GM19324 (cell line): ENCODE measurements around the gene AGBL1.

Experiments
- ATAC-seq: cut with Tn5 transposase; IDR thresholded peaks from one replicate; pipeline ENCODE4 v1.9.1; 2021; ENCODE audit warnings: mild to moderate bottlenecking, moderate library complexity; ENCODE audit not compliant: unreplicated experiment, low FRiP score

AGBL1 gene

DNA sequence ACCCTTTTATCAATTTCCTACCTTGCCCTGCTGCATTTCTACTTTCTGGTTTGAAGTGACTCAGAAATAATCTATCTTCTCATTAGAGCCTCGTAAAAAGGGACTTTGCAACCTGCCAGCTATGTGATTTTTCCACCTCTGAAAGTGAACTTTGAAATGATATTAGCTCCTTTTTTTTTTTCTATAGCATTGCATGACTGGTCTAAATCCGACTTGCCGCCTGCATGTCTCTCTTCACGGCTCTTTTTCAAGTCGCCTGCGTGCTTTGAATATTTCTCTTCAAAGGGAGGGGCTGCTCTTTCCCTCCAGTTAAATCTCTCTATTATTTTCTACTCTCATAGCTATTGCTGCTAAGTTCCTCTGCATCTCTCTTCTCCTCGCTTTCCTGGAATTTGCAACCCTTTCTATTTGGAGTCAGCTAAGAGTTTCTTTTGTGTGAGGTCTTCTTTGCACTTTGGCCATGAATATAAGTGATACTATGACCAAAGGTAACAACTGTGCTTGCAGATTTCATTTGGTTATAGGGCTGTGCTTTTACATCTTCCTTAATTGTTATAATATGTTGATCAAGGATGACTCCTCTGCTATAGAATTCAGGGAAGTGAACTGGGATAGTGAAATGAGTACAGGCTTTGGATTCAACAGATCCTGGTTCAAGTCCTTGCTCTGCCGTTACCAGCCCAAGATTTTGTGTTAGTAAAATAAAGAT is 541.1 kb downstream of the AGBL1 start:
- no peak for ATAC-seq

DNA sequence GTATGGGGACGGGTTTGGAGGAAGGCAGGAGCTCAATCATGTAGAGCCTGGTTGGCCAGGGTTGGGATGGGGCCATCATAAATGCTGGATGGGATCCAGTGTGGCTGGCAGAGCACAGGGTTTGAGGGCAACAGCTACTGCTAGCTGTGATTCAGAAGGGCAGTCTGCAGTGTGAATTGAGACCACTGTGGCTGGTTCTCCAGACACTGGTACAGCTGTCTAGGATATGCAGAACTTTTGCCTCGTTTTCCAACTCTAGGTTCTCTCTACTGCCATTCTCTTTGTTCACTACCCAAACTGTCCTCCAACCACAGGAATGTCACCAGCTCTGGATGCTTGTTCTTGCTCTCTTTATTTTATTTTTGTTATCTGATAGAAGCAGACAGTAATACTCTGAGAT is 543.6 kb downstream of the AGBL1 start:
- ATAC-seq, result no peak

DNA sequence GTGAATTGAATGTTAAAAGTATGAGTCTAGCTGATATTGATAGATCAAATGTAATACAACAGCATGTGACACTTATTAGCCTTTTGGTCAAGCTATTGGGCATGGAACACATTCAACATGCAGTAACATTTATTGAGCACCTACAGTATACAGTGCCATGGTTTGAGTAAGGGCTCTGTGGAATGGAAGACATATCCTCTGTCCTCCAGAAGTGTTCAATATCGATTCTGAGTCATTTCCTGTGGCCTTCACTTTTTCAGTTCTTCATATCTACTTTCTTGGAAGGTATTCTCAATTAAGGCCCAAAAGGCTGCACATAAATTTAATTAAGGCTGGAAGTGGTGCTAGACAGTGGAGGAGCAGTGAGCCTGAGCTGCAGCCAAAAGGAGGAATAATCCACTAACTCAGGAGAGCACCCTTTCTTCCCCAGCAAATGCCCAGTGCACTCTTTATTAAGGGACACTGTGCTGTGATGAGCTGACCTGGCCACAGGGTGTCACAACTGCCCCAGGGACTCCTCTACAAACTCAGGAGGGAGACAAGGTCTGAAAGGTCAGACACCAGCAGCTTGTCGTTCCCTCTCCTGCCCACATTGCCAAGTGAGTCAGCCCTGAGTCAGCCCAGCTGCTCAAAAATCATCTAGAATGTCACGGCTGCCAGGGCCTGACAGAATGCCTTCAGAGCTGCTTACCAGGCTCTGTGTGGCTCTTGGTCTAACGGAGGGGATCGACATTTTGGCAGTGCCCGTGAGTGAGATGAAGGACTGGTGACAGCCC is 544.8 kb downstream of the AGBL1 start:
- ATAC-seq, result no peak

DNA sequence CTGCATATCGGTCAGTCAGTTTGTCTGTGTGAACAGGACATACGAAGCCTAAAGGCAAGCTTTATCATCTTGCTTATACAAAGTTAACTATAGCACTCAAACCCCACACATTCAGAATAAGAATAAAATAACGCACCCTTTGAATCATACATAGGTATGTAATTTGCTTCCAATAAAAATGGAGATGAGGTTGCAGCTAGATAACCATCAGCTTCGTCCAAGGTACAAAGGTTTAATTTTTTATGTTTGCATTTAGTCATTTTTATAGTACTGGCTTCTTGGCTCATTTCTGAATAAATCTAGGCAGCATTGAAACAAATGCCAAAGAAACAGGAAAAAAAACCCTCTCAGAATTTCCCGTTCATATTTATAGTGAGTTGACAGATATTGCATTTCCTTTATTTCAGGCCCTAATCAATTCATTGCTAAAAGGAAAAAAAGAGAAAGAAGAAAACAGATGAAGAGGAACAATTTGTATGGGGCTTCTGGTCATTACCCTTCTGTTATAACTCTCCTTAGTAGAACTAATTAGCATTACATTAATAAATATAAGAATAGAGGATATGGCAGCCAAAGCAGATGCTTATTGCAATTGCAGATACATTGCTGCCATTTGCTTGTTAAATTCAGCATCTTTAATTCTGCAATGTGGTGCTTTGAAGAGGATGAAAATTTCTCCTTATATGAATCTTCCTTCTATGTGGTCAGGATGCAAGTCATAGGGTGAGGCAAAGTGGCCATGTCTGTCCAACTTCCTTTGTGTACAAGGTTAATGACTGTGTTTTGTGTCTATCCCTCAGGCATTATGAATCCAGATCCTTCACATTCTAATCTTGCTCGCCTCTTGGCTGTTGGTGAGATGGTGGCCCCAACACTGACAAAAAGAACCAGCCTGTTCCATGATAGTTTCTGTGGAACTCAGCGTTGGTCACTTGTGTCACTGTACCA is 550.0 kb downstream of the AGBL1 start:
- ATAC-seq, result no peak

DNA sequence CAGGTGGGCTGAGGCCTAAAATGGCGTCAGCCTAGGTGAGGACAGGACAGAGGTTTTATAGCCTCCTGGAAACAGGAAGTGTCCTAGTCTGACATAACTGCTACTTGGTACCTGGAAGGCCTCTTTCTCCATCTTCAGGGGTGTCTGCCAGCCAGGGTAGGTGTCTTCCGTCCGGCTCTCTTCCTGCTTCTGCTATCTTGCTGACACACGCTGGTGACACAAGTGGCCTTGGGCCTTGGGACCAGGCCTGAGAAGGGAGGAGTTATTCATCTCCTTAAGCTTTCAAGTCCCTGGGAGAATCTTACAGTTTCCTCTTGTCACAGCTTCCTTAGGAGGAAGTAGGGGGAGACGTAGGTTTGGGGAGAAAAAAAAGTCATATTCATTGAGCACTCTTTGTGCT is 551.3 kb downstream of the AGBL1 start:
- ATAC-seq, result no peak

DNA sequence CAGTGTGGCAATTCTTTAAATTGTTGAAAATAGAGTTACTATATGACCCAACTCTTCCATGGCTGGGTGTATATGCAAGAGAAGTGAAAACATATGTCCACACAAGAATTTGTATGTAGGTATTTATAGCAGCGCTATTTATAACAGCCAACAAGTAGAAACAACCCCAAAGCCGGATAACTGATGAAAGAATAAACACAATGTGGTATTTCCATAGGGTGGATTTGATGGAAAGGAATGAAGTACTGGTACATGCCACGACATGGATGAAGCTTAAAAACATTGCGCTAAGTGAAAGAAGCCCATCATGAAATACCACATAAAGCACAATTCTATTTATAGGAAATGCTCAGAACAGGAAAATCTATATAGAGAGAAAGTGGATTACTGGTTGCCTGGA is 554.5 kb downstream of the AGBL1 start:
- no peak for ATAC-seq

DNA sequence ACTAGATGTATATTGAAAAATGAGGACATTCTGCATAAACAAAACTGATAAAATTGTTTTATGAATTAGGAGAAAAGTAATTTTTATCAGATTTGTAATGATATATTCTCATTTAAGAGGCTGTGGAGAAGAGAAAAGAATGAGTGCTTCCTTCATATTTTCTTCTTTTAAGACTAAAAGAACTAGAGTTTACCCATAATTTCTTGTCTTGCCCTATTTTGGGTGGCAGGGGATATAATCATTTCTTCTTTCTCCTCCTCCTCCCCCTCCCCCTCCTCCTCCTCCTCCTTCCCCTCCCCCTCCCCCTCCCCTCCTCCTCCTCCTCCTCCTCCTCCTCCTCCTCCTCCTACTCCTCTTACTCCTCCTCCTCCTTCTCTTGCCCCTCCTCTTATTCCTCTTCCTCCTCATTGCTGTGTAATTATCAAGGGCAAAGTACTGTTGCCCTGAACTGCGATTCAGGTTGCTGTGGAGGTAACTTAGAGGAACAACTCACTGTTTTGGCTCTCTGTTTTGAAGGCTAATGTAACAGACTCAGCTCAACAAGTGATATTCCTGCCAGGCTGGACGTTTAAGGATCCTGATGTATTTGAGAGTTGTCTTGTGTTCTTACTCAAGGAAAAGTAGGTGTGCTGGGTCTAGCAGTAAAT is 555.4 kb downstream of the AGBL1 start:
- no peak for ATAC-seq

DNA sequence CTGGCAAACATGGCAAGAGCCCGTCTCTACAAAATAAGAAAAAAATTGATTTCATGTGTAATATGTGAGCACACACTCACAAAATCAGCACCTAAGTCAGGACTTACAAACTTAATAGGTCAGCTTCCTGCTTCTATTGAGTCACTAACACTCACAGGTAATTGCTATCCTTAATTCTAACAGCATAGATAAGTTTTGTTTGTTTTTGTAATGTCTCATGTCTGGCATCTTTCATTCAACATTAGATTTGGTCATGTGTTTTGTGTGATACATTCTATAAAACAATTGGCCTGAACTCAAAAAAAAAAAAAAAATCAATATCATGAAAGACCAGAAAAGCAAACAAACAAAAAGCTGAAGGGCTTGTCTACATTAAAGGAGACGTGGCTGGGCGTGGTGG is 564.7 kb downstream of the AGBL1 start:
- ATAC-seq, result no peak

DNA sequence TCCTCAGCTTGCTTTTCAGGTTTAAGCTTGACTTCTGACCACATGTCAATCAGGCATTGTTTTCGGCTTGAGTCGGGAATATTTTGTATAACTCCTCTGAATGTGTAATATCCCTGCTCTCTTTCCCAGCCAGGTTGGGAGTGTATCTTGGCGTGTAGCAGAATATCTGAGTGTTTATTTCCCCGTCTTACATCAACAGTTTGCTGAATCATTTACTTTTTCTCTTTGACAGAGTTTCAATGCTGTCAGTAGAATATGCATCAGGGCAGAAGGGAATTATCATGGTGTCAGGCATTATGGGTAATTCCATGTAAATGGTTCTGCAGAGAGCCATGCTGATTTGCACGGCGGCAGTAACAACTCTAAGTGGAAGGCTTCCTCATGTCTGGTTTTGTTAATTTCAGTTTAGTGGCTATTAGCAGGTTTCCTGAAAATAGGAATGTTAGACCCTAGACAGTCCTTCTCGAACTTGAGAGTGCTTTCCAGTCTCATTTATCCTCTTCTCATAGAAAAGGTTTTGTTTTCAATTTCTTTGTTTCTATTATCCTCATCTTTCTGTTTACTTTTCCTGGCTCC is 566.3 kb downstream of the AGBL1 start:
- ATAC-seq, result no peak

DNA sequence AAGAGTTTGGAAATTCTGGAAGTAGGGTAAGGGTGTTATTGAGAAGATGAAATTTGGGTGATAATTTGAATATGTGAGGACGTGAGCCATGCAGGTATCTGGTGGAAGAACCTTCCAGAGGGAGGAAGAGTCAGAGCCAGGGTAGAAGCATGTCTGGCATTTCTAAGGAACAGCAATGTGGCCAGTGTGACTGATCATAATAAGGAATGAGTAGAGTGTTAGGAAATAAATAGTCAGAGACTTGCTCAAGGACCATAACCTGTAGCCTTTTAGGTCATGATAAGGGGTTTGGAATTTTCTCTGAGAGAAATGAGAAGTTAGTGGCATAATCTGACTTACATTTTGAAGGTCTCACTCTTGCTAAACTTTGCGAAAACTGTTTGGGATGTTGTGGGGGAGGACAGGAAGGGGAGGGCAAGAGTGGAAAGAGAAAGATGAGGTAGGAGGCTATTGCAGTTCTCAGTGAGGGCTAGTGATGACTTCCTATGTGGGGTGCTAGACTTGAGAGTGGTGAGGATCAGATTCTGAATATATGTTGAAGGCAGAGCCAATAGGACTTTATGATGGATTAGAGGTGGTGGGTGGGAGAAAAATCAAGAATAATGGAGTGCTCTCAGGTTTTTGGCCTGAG is 568.3 kb downstream of the AGBL1 start:
- ATAC-seq, result no peak

DNA sequence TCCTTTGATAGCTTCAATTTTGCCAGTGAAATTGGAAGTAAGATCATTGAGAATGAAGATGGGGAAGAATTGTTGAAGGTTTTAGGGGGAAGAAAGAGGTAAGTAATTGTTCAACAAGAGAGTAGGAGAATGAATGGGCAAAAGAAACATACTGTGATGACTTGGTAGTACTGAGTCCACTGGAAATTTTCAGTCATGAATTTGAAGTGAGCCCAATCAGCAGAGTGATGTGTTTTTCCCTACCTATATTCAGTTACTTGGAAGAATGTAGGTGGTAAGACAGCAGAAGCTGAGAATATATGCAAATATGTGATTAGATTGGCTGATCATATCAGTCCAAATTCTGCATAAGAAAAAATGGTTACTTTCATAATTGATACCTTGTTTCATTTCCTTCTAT is 569.6 kb downstream of the AGBL1 start:
- no peak for ATAC-seq

DNA sequence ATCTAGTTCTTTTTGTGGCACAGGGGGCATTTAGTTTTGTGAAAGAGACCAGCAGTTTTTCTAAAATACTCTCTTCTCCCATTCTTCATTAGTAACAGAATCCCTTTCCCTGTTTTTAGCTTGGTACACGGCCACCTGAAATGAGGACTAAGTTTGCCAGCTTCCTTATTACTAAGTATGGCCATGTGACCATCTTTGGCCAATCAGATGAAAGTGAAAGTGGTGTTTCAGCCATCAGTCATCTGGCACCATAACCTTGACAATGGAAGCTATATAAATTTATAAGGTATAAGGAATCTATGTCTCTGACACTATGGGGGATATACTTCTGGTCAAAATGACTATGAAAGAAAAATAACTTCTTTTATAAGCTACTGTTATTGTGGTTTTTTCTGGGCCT is 570.4 kb downstream of the AGBL1 start:
- no peak for ATAC-seq

DNA sequence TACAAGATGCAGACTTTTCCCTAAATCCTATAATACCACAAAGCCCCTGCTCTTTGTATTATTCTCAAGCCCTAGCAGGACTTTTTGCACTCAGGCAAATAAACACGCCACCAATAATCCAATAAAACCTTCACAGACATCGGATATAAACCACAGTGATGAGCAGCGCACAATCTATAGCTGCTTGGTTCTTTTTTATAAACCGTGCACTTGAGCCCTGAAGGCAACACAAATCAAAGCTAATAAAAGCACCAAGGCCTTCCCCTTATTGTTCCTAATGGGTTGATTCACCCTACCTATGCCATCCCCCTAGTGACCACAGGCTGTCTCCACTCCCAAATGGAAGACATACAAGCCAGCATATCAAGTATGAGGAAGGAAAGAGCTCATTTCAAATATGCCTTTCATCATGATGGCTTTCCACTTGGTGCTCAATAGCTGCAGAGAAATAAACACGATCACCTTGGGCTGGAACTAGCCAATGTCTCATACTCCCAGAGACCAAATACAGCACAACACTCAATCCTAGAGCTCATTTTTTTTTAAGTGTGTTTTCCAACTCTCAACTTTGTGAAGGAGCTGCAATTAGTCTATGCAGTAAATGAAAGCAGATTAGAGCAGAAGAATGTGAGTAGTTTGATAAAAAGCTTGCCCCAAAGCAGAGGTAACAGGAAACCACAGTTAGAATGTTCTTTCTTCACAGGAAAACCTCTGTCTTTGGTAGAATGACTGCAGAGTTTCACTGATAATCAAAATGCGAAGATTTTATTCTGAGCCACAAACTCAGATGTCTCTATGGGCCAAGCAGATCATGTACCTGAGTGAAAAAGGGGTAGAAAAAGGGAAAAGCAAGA is 573.9 kb downstream of the AGBL1 start:
- ATAC-seq, result no peak

DNA sequence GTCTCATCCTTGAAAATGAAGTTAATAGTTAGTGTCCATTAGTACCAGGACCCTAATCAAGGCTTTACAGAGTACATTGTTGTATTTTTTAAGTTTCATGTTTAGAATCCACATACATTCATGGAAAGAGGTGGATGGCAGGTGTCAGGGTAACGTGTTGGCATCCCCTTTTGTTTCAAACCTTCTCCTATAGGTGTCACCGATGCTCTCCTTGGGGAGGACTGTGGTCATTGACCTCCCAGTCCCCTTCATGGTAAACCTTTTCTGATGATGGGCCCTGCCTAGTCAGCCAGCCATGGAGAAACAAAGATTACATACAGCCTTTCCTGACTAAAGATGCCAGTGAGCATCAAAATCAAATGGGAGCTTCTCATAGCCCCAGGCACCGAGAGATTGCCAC is 574.8 kb downstream of the AGBL1 start:
- ATAC-seq, result no peak

DNA sequence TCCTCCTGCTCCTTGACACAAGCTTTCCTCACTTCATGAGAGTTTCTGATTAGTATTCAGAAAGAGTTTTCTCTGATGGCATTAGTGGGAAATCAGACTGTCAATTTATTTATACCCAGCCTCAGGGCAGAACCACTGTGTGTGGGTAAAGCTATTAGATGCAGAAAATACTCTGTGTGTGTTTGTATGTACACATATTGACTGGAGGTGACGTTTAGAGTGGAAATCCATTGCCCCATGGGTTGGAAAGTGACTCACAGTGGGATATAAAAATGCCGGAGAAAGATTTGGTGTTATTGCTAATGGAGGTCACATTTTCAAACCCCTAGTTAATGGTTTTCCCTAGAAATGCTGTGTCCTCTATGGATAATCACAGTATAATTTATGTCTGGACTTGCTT is 577.6 kb downstream of the AGBL1 start:
- no peak for ATAC-seq

DNA sequence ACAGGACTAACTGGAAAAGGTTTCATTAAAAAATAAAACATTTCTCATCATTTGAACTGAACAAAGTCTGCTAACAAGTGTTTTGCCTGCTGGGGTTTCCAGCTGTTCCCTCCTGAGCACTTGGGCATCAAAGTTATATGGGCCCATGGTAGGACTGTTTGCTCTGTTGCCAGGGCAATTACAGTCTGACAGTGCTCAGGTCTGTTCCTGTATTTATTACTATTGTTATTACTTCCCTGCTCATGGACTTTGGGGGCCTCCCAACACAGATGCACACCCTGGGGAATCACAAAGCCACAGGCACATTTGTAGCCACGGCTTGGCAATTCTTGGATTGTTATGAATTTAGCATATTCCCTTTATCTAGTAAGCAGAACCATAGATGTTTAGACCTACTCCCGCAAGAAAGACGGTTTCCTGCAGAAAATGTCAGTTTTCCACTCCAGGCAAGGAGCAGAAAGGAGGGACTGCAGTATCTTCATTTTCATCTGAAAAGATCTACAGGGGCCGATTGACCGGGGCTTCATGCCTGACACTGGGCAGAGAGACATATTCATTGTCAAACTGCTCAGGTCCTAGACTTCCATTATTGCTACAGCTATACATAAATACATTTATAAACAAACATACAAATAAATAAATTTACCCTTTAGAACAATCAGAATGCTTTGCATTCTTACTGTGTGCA is 580.2 kb downstream of the AGBL1 start:
- no peak for ATAC-seq

DNA sequence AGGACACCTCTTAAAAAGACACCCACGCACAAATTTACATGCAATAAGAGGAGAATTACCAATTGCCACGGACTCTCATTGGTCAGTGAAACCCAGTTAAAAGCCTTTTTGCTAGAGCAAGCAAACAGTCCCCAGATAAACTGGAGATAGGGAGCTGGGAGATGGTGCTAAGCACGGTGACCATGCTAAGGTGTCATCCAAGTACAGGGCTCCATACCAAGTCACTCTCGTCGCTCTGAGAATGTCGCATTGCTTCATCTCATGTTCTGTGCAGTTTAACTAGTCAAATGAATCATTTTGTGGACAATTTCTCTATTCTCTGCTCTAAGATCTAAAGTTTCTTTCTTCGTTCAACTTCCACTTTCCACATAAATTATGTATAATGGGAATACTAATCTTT is 581.9 kb downstream of the AGBL1 start:
- ATAC-seq, result no peak

DNA sequence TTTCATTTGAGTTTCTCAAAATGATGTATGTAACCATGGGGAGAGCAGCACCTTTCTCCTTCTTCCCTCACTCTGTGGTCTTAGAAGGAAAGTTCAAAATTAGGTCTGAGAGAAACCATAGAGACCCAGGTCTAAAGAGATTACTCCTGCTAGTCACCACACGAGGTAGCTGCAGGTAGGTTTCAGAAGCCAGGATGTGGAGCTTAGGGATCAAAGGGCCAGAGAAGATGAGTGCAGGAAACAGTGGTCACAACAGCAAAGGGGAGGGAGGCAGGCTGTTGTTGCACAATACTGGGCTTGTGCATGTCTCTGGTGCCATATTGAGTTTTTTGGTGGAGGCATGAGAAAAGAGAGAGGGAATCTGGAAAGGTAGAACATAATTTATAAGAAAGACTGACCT is 583.6 kb downstream of the AGBL1 start:
- ATAC-seq, result no peak
